Medulla oblongata (tissue), 1 donor: ENCODE measurements around the gene EMID1.
A peak's percentile ranks its signal among the peaks of the same experiment; 100 is the strongest.

ENCODE experiments used
- DNase-seq: peaks from one replicate; pipeline ENCODE4 v3.0.0-alpha.2; 2015; ENCODE audit errors: extremely low spot score

EMID1 gene

DNA sequence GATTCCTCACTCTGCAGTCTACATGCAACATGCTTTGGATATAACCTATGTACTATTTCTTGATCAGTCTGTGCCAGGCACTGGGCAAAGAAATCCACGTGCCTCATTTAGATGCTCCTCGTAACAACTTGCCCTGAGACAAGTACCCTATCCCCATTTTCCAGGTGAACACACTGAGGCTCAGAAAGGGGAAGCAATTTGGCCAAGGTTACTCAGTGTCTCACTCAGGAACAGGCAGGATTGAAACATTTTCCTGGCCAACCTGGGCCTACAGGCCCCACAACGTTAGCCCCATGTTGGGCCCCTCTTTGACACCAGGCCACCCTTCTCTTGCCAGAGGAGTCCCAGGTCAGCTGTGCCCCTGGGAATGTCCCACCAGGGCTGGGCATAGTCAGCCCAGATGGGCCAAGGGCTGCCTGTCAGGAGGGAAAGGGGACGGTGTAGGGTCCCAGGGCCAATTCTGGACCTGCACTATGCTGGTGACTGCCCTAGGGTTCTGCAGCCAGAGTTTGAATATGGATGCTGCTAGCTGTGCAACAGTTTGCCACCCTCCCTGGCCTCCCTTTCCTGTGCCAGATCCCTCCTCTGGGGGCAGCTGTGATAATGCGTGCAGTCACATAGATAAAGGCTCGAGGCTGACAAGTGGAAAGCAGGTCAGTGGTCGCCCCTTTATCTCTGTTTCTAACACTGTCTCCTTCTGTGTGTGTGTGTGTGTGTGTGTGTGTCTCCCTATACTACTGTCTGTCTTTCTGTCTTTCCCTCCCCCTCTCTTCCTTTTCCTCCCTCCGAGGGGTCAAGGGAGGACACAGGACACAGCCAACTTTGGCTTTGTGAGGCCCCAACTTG, 10.4 kb upstream of the EMID1 start:
- no peak for DNase-seq

DNA sequence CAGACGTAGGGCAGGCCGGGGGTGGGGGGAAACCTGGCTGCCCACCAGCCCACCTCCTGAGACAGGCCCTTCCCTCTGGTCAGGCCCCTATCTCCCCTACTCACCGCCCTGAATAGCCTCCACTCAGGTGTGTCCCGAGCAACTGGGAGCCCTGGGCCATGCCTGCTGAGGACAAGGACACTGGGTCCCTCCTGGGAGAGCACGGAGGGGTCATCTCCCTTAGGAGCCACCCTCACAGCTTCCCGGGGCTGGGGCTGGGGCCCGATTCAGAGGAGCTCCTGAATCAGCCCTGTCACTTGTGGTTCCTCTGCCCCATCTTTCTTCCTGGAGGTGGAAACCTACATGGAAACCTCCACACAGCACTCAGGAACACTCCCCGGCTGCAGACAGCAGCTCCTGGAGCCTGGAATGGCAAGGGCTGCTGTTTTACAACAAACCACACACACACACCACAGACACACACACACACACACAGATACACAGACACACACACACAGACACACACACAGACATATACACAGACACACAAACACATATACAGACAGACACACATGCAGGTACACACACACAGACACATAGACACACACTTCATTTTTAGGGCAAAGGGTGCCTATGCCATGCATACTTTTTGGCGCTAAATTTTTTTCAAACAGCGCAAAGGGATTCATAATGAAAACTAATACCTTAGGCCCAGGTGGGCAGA, 9.6 kb upstream of the EMID1 start:
- no peak for DNase-seq

DNA sequence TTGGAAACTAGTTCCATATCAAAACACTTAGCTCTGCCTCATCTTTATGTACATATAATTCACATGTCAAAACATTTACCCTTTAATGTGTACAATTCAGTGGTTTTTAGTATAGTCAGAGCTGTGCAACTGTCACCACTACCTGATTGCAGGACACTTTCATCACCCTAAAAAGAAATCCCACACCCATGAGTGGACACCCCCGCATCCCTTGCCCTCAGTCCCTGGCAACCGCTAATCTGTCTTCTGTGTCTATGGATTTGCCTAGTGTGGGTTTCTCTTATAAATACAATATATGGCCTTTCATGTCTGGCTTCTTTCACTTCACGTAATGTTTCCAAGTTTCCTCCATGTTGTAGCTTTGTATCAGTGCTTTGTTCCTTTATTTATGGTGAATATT, 8.6 kb upstream of the EMID1 start:
- no peak for DNase-seq

DNA sequence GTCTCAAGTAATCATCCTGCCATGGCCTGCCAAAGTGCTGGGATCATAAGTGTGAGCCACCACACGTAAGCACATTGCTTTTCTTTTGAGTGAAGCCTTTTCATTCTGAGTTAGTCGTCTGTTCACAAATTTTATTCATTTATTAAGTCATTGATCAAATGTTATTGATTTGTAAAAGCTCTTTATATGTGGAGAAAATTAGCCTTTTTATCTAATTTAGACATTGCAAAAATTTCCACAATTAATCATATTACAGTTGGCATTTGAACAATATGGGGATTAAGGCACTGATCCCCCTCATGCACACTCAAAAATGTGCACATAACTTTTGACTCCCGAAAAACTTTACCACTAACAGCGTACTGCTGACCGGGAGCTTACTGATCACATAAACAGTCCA, 7.5 kb upstream of the EMID1 start:
- no peak for DNase-seq

DNA sequence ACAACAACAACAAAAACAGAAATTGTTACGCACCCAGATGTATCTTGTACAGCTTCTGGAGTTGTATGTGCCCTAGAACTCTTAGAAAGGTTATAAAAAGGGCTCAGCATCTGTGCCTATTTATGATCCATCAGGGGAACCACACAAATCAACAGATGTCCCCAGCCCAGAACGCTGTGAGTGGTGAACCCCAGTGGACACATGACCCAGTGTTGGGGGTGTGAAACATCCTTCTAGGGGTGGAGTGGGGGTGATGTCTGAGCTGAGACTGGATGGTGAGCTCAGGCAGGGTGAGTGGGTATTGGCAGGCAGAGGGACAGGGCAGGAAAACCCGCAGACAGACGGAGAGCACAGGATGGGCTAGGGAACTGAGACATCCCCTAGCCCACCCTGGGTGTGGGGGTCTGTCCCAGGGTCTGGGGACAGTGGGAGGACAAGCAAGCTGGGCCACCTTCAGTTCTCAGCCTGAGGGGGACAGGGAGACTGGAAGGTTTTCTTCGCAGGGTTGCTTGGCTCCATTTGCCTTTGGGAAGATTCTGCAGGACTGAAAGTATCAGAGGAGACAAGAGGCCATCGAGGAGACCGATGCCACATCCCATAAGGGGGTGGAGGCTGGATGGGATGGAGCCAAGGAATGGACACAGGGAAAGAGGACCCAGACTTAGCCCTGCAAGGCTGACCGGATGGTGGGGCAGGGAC, 5.8 kb upstream of the EMID1 start:
- DNase-seq, result no peak

DNA sequence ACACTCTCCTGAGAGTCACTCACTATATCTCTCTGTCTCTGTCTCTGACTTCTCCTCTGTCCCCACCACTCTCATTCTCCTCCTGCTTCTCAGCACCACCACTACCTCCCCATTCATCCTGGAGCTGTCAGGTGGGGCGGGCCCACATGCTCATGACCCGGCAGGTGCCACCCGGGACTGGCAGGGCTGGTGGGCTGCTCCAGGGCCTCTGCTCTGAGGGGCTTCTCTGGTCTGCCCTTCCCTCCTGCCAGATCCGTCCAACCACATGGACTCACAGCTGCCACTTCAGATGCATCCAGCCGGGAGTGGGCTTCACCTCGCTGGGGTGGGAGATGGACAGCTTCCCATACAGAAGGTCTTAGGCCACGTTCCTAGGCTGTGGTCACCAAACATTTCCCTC, 4.8 kb upstream of the EMID1 start:
- no peak for DNase-seq

DNA sequence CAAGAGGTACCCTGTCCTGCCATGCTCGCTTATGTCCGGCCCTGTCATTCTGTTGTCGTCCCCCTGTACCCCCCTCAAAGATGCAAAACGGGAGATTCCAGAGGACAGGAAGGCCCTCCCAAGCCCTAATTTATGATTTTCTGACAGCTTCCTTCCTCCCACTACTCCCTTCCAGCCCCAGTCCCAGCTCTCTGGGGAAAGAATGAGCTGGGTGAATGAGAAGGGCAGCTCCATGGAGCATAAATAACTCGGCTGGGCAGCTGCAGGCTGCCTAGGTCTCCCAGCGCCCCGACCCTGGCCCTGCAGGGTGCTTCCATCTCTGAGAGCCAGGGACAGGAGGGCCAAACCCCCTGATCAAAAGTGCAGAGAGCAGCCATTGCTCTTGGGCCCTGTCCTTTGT, 3.9 kb upstream of the EMID1 start:
- DNase-seq, result no peak

DNA sequence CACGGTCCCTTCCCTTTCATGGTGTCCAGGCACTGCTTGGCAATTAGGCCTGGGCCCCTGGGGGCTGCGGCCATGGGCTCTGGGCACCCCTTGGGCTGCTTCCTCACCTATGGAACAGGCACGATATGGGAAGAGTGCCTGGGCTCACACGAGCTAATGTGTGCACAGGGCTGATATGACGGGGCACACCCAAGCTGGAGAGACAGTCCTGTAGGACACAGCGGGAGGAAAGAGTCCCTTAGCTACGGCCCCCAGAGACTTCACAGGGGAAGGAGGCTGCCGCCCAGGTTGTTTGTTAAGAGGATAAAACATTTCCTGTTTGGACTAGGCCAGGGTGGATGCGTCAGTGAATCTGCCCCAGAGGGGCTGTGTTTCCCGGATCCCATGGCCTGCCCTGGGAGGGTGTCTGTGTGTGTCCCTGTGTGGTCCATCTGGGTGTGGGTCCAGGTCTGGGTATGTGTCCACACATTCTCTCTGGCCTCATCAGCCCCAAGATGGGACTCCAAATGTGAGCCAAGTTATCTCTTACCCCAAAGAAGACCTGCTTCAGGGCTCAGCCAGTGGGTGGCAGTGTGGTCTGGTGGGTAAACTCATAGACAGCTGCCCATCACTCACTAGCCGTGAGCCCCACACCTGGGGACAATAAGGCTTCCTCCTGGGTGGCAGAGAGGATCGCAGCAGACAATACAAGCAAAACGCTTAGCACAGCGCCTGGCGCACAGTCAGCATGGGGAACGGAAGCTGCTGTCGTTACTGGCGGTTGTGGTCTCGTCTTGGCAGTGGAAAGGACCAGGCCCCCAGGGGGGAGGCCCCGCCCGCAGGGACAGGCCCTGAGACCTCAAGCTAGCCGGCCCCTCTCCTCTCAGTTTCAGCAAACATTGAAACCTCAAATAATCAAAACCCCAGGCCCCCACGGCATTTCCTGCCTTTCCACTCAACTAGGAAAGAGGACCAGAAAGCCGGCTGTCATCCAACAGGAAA, 3.2 kb upstream of the EMID1 start:
- peak; percentile 46 for DNase-seq

DNA sequence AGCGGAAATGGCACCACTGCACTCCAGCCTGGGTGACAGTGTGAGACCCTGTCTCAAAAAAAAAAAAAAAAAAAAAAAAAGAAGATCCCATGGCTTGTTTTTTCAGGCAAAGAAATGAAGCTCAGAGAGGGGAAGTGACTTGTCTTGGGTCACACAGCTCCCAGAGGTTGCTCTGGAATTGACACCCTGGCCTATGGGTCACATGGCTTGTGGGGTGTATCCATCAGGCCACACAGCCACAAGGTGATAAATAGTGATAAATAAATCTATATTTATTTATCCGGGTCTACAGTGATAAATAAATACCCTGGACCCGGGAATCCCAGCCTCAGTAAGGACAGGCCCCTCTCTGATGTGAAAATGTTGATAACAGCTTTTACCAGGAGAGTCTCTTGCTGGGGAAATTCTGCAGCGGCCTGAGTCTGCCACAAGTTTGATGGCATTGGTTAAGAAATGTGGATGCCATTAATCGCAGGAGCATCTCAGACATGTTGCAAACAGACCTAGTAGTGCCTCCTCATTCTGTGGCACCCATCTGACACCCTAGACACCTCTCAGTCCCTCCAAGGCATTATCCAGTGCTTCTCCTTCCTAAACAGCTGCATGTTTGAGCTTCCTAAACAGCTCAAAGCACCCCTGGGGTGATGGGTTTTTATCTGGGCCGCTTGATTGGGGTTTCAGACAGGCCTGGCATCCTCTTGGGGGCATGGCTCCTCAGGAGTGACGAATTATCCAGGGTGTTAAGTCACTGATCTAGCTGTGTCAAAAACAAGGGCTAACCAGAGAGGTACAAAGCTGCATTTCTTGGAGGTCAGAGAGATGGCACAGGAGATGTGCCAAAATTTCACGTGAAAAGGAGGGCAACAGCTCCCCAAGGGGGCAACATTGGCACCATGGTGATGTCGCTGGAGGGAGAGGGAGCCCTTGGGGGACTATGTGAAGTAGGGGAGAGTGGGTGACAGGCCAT, 1.9 kb upstream of the EMID1 start:
- DNase-seq, result no peak

DNA sequence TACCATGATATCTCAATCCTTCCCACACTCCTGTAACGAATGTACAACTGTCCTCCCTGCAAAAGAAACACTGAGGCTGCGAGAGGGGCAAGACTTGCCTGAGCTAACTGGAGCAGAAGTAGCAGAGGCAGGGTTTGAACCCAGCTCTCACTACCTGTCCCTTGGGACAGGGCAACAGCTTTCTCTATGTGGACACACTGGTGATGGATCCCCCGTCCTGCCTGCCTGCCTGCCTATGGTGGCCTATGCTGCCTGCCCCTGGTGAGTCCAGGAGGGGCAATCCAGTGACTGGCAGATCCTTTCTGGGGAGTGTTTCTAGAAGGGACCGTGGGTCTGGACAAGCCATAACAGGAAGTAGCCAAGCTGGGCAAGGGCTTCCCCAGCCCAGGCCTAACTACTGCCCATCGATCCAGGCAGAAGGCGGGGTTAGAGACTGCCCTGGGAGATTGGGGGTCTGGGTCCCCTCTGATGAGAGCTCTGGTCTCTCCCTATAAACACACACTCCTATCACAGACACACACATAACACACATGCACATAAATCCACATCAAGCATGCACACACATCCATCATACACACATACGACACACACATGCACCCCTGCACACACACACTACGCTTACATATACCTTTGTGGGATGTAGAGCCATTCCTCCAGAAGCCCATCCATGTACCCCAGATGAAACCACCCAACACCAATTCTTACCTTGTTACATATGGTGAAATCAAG, 1.1 kb upstream of the EMID1 start:
- DNase-seq, result no peak

DNA sequence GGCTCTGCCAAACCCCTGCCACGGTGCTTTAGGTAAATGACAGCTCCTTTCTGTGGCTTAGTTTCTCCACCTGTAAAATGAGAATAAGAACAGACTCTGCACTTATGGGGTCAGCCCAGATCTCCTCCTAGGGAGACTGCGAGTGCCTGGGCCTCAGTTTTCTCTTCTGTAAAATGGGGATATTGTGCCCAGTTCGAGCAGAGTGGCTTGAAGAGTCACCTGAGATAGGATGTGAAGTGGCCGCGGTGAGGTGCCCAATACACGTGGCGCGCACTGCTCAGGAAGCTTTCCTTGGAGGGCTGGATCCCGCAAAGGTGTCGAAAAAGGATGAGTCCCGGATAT, 473 bp upstream of the EMID1 start:
- DNase-seq, result no peak

DNA sequence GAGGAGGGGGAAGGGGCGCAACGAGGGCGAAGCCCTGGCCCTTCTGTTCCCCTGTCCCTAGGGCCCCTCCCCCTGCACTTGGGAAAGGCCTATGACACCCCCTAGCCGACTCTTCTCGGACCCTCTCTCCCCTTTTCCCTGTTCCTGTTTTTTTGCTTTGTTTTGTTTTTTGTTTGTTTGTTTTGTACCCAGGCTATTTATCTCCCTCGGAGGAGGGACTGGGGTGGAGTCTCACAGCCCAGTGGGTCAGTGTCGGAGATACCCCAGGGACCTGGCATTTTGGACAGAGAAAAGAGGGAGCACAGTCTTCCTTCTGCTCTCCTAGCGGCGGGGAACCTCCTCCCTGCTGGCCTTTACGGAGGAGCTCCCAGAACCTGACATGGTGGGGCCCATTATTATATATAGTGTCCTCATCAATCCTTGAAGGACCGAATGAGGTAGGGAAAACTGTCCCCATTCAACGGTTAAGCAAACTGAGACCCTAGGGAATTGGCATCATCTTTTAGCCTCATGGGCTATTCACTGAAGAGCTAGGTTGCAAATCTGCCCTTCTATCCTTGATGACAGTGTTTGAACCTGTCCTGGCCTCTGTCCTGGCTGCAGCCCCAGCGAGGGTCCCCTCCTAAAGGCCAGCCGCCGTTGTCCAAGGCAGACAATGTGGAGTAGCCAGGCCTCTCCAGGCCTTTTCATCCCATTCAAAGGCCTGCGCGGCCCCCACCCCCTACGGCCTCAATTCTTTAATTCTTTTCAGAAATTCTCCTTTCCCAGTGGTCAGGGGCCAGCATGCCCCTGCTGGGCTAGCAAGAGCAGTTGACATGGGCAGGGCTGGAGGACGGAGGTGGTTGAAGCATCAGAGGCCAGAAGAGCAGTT, 911 bp downstream of the EMID1 start:
- no peak for DNase-seq

DNA sequence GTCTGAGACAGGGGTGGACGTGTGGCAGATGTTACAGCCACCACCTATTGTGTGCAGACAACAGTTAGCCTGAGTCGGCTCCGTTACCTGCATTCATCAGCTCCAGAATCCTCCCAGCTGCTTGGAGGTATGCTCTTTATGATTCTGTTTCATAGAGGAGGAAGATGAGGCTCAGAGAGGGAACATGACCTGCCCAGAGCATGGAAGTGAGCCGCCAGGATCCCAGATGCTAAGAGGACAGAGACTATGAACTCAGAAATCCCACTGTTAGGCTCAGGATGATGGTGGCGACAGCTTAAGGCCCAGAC, 1.5 kb downstream of the EMID1 start:
- no peak for DNase-seq

DNA sequence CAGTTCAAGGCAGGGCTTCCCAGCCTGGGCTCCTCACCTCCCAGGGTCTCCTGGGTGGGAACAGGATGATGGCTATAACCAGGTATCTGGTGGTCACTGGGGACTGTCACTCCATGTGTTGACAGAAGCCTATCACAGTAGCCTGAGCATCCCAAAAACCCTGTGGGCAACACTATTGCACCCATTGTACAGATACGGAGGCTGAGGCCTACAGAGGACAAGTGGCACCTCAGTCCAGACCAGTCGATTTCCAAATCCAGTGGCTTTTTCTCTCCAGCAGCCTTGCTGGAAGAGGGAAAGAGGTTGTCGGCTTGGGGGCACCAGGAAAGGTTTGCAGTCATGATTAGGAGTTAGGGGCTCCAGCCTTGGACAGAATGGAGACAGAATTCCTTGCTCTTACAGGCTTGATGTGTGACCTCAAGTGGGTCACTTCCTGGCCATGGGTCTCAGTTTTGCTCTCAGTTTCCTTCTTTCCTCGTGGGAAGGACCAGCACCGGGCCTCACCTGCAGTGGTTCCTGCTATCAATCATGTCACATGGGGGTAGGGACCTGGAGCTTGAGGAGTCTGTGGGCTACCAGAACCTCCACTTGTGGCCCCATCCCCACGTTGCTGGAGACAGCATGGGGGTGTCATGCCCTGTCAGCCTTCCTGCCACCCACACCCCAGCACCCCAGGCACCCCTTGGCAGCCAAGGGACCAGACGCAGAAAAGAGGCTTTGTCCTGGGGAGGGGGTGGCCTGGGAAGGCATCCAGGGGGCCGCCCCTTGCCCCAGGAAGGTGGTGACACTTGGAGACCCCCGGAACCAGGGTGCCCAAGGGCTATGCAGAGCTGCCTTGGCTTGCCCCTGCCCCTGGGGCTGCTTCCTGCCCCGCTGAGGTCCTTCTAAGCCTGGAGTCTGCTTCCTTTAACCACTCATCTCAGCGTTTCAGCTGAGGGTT, 2.1 kb downstream of the EMID1 start:
- DNase-seq, result no peak

DNA sequence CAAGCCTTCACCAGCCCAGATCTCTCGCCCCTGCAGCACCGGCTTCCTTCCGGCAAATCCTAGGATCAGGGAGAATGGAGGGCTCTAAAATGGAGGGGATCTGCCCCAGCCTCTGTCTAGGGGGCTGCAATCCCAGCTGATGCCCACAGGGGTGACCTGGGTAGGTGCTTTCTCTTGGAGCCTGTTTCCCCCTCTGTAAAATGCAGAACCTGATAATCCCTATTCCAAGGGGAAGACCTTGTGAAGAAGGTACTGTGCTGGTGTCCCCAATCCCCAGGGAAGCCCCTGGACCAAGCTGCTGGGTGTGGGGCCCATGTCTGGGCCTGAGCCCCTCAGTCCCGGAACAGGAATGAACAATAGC, 2.8 kb downstream of the EMID1 start:
- no peak for DNase-seq

DNA sequence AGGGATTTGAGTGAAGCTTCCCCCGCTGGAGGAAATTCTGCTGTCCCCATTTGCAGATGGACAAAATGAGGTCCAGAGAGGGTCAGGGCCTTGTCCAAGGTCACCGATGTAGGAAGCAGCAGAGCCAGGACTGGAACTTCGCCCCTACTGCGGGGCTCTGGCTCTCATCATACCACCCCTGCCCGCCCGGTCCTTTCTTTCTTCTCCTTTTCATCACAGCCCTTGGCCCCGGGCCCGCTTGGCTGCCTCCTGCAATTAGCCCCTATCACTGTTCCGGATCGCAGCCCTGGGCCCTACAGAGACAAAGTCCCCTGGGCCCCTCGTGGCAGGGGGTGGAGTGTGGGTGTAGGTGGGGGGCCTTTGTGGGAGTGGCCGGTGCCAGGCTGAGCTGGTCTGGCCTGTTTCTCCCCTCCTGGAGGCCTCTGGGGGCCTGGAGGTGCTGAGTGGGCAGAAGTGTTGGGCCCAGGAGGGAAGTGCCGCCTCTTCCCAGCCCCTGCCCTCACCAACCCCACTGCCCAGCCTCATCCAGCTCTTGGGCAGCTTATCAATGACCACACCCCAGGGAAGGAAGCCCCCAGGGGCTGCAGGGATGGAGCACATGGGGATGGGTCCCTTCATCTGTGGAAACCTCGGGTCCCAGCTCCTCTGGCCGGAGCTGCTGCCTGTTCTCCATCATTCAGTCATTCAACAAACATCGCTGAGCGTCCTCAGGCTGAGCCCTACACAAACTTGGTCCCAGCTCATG, 3.4 kb downstream of the EMID1 start:
- no peak for DNase-seq

DNA sequence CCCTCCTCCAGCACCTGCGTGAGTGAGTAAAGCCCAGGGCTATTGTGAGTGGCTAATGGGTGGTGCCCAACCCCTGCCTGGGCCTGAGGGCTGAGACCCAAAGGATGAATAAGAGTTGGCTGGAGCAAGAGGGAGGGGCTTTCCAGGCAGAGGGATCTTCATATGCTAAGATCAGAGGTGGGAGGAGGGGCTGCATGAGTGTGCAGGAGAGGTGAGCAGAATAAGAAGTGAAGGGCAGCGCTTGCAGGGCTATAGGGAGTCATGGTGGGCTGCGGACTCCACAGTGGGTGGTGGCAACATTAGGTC, 3.9 kb downstream of the EMID1 start:
- no peak for DNase-seq

DNA sequence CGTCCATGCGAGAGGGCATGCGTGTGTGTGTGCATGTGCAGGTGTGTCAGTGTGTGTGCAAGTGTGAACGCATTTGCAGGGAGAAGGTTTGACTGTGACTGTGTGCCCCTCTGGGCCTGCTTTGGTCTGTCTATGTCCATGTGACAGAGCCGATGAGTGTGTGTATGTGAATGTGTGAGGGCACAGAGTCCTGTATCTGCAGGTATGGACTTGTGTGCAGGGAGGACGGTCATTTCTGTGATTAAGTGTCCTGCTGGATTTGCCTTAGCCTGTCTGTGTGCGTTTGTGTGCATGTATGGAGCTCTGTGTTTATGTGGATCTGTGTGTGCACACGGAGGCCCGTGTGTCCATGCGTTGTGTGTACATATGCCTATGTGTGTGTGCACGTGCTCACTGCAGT, 5.4 kb downstream of the EMID1 start:
- no peak for DNase-seq
